Activated CD8-positive, alpha-beta memory T cell treated with anti-CD3 and anti-CD28 coated beads, Interleukin-2, amount 50 U/mL, for 1 hour (primary cell): ENCODE measurements around the gene SLC46A1.
"Not testable (repeated sequence)": the region's sequence is repeated elsewhere in the genome, so short reads cannot be mapped to it uniquely, and the experiment has no call there.

ENCODE experiments used
- DNase-seq: peaks from one replicate; pipeline ENCODE4 v3.0.0-alpha.2; 2020; ENCODE audit errors: extremely low read depth

SLC46A1 gene

GRCh38 chr17:28405632-28406472, at the start of gene SLC46A1:
SLC46A1 (minus strand) TSS chr17:28406212; CDS start chr17:28406114, 98 bp downstream.
- no peak for DNase-seq

- no peak for DNase-seq
These were observed 43.8 kb upstream of the SLC46A1 start for GRCh38 chr17:28449859-28450258.

GRCh38 chr17:28447396-28447760, 41.4 kb upstream of the SLC46A1 start:
- DNase-seq = no peak

GRCh38 chr17:28446716-28447395, 40.8 kb upstream of the SLC46A1 start:
- DNase-seq = no peak

GRCh38 chr17:28443901-28444638, 38.1 kb upstream of the SLC46A1 start:
- no peak for DNase-seq

GRCh38 chr17:28434326-28434725, 28.3 kb upstream of the SLC46A1 start:
- not testable (repeated sequence) for DNase-seq

- no peak for DNase-seq
These were observed 27.7 kb upstream of the SLC46A1 start for GRCh38 chr17:28433721-28434120.

GRCh38 chr17:28427982-28428381, 22.0 kb upstream of the SLC46A1 start:
- DNase-seq = not testable (repeated sequence)

GRCh38 chr17:28427371-28427770, 21.4 kb upstream of the SLC46A1 start:
- no peak for DNase-seq

GRCh38 chr17:28426081-28426519, 20.1 kb upstream of the SLC46A1 start:
- DNase-seq = no peak

- no peak for DNase-seq
These were observed 19.2 kb upstream of the SLC46A1 start for GRCh38 chr17:28425206-28425605.

GRCh38 chr17:28421787-28422305, 15.8 kb upstream of the SLC46A1 start:
- DNase-seq = no peak

GRCh38 chr17:28416703-28417311, 10.8 kb upstream of the SLC46A1 start:
- peak; percentile 22 for DNase-seq

- DNase-seq = no peak
These were observed 9.9 kb upstream of the SLC46A1 start for GRCh38 chr17:28415886-28416285.

GRCh38 chr17:28413804-28414203, 7.8 kb upstream of the SLC46A1 start:
- no peak for DNase-seq

GRCh38 chr17:28412099-28412498, 6.1 kb upstream of the SLC46A1 start:
- DNase-seq = no peak

- no peak for DNase-seq
These were observed 1.9 kb upstream of the SLC46A1 start for GRCh38 chr17:28407974-28408306.

GRCh38 chr17:28407130-28407973, 1.3 kb upstream of the SLC46A1 start:
- DNase-seq = no peak

GRCh38 chr17:28406473-28406814, 432 bp upstream of the SLC46A1 start:
- no peak for DNase-seq

GRCh38 chr17:28404812-28405570, 1.0 kb downstream of the SLC46A1 start:
- no peak for DNase-seq
